H1 (cell line): Measurements from ENCODE around the gene TYRP1. TPM values are rescaled to one million over a fixed set of nuclear protein-coding genes. Genes with fewer than 3 reads are reported as not detected.
"Not testable (repeated sequence)": the region's sequence is repeated elsewhere in the genome, so short reads cannot be mapped to it uniquely, and the experiment has no call there.

Source experiments
- CTCF ChIA-PET: fragments of 300-600 bp; sonication (Branson Sonifier 250); formaldehyde crosslinking; loops from one replicate; lab custom pipeline; 2021; ENCODE audit not compliant: partially characterized antibody; lab: Charles Lee
- POLR2A ChIA-PET: fragments of 300-600 bp; sonication (Branson Sonifier 250); formaldehyde crosslinking; loops from one replicate; lab custom pipeline; 2021; ENCODE audit warnings: inconsistent platforms; ENCODE audit not compliant: partially characterized antibody; lab: Charles Lee
- DNase-seq, 2 experiments: peaks; one replicate each; pipeline versions ENCODE4 v3.0.0 to v3.0.0-alpha.2; 2010 to 2022; ENCODE audit warnings: low spot score in 2 of 2, low read depth in 1 of 2, mixed read lengths in 1 of 2
- FAIRE-seq: peaks from 2 replicates; lab custom pipeline; 2011; peaks lifted over from hg19 to GRCh38; lab: Jason Lieb, UNC
- H2AFZ ChIP-seq: 2 replicates; pipeline ENCODE4 v1.8.1; 2012; ENCODE audit warnings: low read length, inconsistent platforms
- H2AK5ac ChIP-seq: 2 replicates; pipeline ENCODE4 v1.6.1; 2013; ENCODE audit warnings: low read depth, low read length
- H2BK120ac ChIP-seq: replicated peaks from 2 replicates; pipeline ENCODE3; 2013; ENCODE audit warnings: low read depth, low read length, inconsistent platforms
- H2BK12ac ChIP-seq: 2 replicates; pipeline ENCODE4 v1.6.1; 2013; ENCODE audit warnings: low read depth, low read length
- H2BK15ac ChIP-seq: 2 replicates; pipeline ENCODE4 v1.6.1; 2013; ENCODE audit warnings: low read length
- H2BK20ac ChIP-seq: 2 replicates; pipeline ENCODE4 v1.6.1; 2013; ENCODE audit warnings: low read length
- H2BK5ac ChIP-seq: 2 replicates; pipeline ENCODE4 v1.6.1; 2013; ENCODE audit warnings: low read depth, low read length
- H3K14ac ChIP-seq: 2 replicates; pipeline ENCODE4 v1.6.1; 2013; ENCODE audit warnings: inconsistent platforms; ENCODE audit not compliant: insufficient read length
- H3K18ac ChIP-seq: 2 replicates; pipeline ENCODE4 v1.6.1; 2013; ENCODE audit warnings: low read length; ENCODE audit errors: extremely low read depth
- H3K23ac ChIP-seq: 2 replicates; pipeline ENCODE4 v1.6.1; 2013; ENCODE audit warnings: inconsistent platforms; ENCODE audit not compliant: insufficient read length
- H3K23me2 ChIP-seq: 2 replicates; pipeline ENCODE4 v1.6.1; 2013; ENCODE audit warnings: low read depth, low read length
- H3K27ac ChIP-seq: 2 replicates; pipeline ENCODE4 v1.6.1; 2011; ENCODE audit warnings: low read depth, low read length, inconsistent platforms
- H3K27me3 ChIP-seq, 4 experiments: replicated peaks in 1 of 4; 1 replicate in 1 of 4; 2 replicates in 3 of 4; pipeline versions ENCODE4 v1.6.1 to v1.8.1; 2011 to 2013; ENCODE audit warnings: low read length in 3 of 4, mild to moderate bottlenecking in 3 of 4, inconsistent platforms in 2 of 4, mixed read lengths in 2 of 4, moderate library complexity in 1 of 4; ENCODE audit not compliant: control insufficient read depth in 3 of 4, insufficient read depth in 3 of 4; ENCODE audit errors: extremely low read depth in 1 of 4
- H3K36me3 ChIP-seq, 4 experiments: 2 replicates each; pipeline versions ENCODE4 v1.6.1 to v1.8.1; 2011 to 2013; ENCODE audit warnings: mild to moderate bottlenecking in 4 of 4, low read length in 3 of 4, moderate library complexity in 2 of 4, control low read depth in 1 of 4, inconsistent platforms in 1 of 4; ENCODE audit not compliant: insufficient read depth in 4 of 4, control insufficient read depth in 2 of 4
- H3K4ac ChIP-seq: replicated peaks from 2 replicates; pipeline ENCODE3; 2013; ENCODE audit warnings: low read length, low read depth, mixed read lengths, inconsistent platforms; ENCODE audit not compliant: insufficient read length
- H3K4me1 ChIP-seq, 4 experiments: replicated peaks in 1 of 4; 1 replicate in 1 of 4; 2 replicates in 3 of 4; pipeline versions ENCODE4 v1.6.1 to v1.8.1; 2011 to 2013; ENCODE audit warnings: low read length in 3 of 4, inconsistent platforms in 2 of 4, mixed read lengths in 1 of 4; ENCODE audit not compliant: insufficient read depth in 4 of 4, control insufficient read depth in 3 of 4
- H3K4me2 ChIP-seq, 2 experiments: 2 replicates each; pipeline versions ENCODE4 v1.6.1 to v1.8.1; 2011 to 2013; ENCODE audit warnings: low read depth in 2 of 2, low read length in 2 of 2, control low read depth in 1 of 2, inconsistent platforms in 1 of 2, mild to moderate bottlenecking in 1 of 2; ENCODE audit not compliant: insufficient read depth in 1 of 2
- H3K4me3 ChIP-seq, 4 experiments: fragments of 200-600, 300-600 bp in 1 of 4; sonication (generic), shearing (Covaris generic), sonication (Bioruptor Twin) in 1 of 4; 2 replicates each; pipeline versions ENCODE4 v1.5.1 to v1.8.1; 2011 to 2016; ENCODE audit warnings: low read length in 4 of 4, low read depth in 3 of 4, control low read depth in 2 of 4, inconsistent platforms in 2 of 4, mild to moderate bottlenecking in 2 of 4, mixed read lengths in 1 of 4, moderate library complexity in 1 of 4; ENCODE audit not compliant: insufficient read depth in 2 of 4; ENCODE audit errors: extremely low read depth in 1 of 4
- H3K56ac ChIP-seq: replicated peaks from 2 replicates; pipeline ENCODE3; 2013; ENCODE audit warnings: low read depth, mild to moderate bottlenecking, mixed read lengths, low read length, inconsistent platforms; ENCODE audit not compliant: insufficient read length
- H3K79me1 ChIP-seq: 2 replicates; pipeline ENCODE4 v1.6.1; 2013; ENCODE audit warnings: low read depth, low read length, control low read depth
- H3K79me2 ChIP-seq, 2 experiments: 2 replicates each; pipeline versions ENCODE4 v1.6.1 to v1.8.1; 2012 to 2013; ENCODE audit warnings: low read length in 2 of 2, mild to moderate bottlenecking in 2 of 2, inconsistent platforms in 1 of 2; ENCODE audit not compliant: insufficient read depth in 2 of 2, control insufficient read depth in 1 of 2
- H3K9ac ChIP-seq, 4 experiments: replicated peaks in 1 of 4; 1 replicate in 1 of 4; 2 replicates in 3 of 4; pipeline versions ENCODE4 v1.6.1 to v1.8.1; 2011 to 2013; ENCODE audit warnings: low read depth in 3 of 4, low read length in 3 of 4, control low read depth in 2 of 4, mild to moderate bottlenecking in 2 of 4, moderate library complexity in 2 of 4, inconsistent platforms in 1 of 4; ENCODE audit errors: extremely low read depth in 1 of 4
- H3K9me3 ChIP-seq, 2 experiments: 2 replicates each; pipeline versions ENCODE4 v1.6.1 to v1.8.1; 2012 to 2013; ENCODE audit warnings: mild to moderate bottlenecking in 2 of 2, moderate library complexity in 2 of 2, control low read depth in 1 of 2, inconsistent platforms in 1 of 2, low read depth in 1 of 2, low read length in 1 of 2, mixed read lengths in 1 of 2; ENCODE audit not compliant: insufficient read depth in 2 of 2
- H4K20me1 ChIP-seq, 2 experiments: replicated peaks in 1 of 2; 2 replicates each; pipeline versions ENCODE3 to v1.8.1; 2011 to 2013; ENCODE audit warnings: inconsistent platforms in 2 of 2, low read length in 2 of 2, mild to moderate bottlenecking in 1 of 2; ENCODE audit not compliant: insufficient read depth in 2 of 2, control insufficient read depth in 1 of 2
- H4K5ac ChIP-seq: 2 replicates; pipeline ENCODE4 v1.6.1; 2013; ENCODE audit warnings: low read length, low read depth, mixed read lengths, inconsistent platforms; ENCODE audit not compliant: insufficient read length
- H4K8ac ChIP-seq: 2 replicates; pipeline ENCODE4 v1.8.0; 2013; ENCODE audit warnings: mild to moderate bottlenecking, moderate library complexity, low read length, inconsistent platforms; ENCODE audit not compliant: insufficient read depth; ENCODE audit errors: extremely low read depth
- H4K91ac ChIP-seq: replicated peaks from 2 replicates; pipeline ENCODE3; 2013; ENCODE audit warnings: low read length, mixed read lengths, inconsistent platforms; ENCODE audit not compliant: insufficient read length
- WGBS, 2 experiments: shearing (Covaris generic) in 1 of 2; methylation state at CpG; one replicate each; pipeline versions ENCODE4 v1.1.6 to v1.1.7; 2013 to 2015; ENCODE audit warnings: low lambda C conversion rate in 2 of 2, mixed read lengths in 2 of 2, inconsistent platforms in 1 of 2, low coverage in 1 of 2, missing lambda C conversion rate in 1 of 2; ENCODE audit not compliant: insufficient replicate concordance in 2 of 2, insufficient coverage in 1 of 2, insufficient read length in 1 of 2; ENCODE audit errors: extremely low coverage in 1 of 2, missing lambda C conversion rate in 1 of 2; 5-methylcytosine and 5-hydroxymethylcytosine counted together
- polyA plus RNA-seq, 7 experiments: library from polyadenylated mRNA; depleted of rRNA in 3 of 7; stranded (reverse) in 5 of 7; unstranded in 2 of 7; fragments of >200 nt in 5 of 7; fragments of 200-250 nt in 2 of 7; gene quantifications; 1 replicate in 5 of 7; 2 replicates in 1 of 7; 4 replicates in 1 of 7; pipeline versions ENCODE4 v1.2.1 to v1.2.3, GENCODE V29; 2011 to 2013; ENCODE audit warnings: missing spikeins in 2 of 7, mixed read lengths in 2 of 7
- total RNA-seq: library from RNA; stranded (reverse); fragmentation: NEBNext Ultra II Directional; extraction: Animal tissue kit (Norgen Biotek cat#: 25700); gene quantifications from 2 replicates; pipeline ENCODE4 v1.2.1, GENCODE V29; 2021

Gene TYRP1
- total and polyA plus RNA-seq, 2 of the 8 experiments (the other 6 are each of a cell fraction or from before 2014, with no cell fraction given), result 0.15 TPM; not detected in 1

GRCh38 chr9:12677462-12678126 is 15.6 kb upstream of the TYRP1 start:
- H3K56ac ChIP-seq, H3K79me1 ChIP-seq, H3K18ac ChIP-seq, H3K27ac ChIP-seq, H3K23me2 ChIP-seq, H4K8ac ChIP-seq, H3K9me3 ChIP-seq, H3K4me1 ChIP-seq, H2BK15ac ChIP-seq, H2BK12ac ChIP-seq, H2AFZ ChIP-seq, H3K79me2 ChIP-seq, H3K27me3 ChIP-seq, POLR2A ChIA-PET, H4K20me1 ChIP-seq, H2BK20ac ChIP-seq, H2BK5ac ChIP-seq, H3K36me3 ChIP-seq, H4K5ac ChIP-seq, H3K4me3 ChIP-seq, FAIRE-seq, H3K4ac ChIP-seq, H3K4me2 ChIP-seq, H2BK120ac ChIP-seq, H3K14ac ChIP-seq, H3K9ac ChIP-seq, DNase-seq, H2AK5ac ChIP-seq, H3K23ac ChIP-seq, H4K91ac ChIP-seq: not testable (repeated sequence)
- CTCF ChIA-PET, result interaction anchor here (0.8 kb wide), 1 partner anchor 25 kb away, joined by 4 read pairs; no protein-coding TSS in a partner anchor
- 91% methylated on average over 11 of the region's 11 CpGs; no CpG with 5 or more reads in 1 of the 2 experiments for WGBS, 2 experiments
